Body of pancreas (tissue), 4 donors: ENCODE measurements around the gene SLC19A1.

Experiments used
- POLR2A ChIP-seq, 3 donors: fragments of 450-650 bp; IDR thresholded peaks; one replicate each; pipeline ENCODE4 v1.6.1; 2016; ENCODE audit warnings: antibody characterized with exemption in 3 of 3, mild to moderate bottlenecking in 2 of 3
- TF ChIP-seq, protein P1 (sequence below), 7 experiments: fragments of 450-650 bp in 4 of 7; fragments of 200-600 bp in 3 of 7; sonication (generic) in 3 of 7; IDR thresholded peaks; one replicate each; pipeline ENCODE4 v1.5.1; 2016 to 2019; ENCODE audit warnings: antibody characterized with exemption in 7 of 7

DNA sequence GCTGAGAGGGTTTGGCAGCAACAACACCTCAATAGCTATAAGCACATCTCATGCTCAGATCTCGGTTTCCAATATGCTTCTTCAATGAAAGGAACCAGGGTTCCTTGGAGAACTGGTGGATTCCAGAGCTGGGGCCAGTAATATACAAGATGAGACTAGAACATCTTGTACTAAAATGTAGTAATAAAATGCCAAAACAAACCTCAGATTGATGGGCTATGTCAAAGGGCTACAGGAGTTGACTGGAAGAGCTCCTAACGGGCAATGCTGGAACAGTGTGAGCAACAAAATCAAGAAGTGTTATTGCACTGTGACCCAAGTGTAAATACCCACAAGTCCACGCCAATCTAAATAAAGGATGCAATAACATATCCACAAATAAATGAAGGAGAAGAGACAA lies 26.1 kb upstream of the SLC19A1 start:
- TF ChIP-seq, protein P1, sequence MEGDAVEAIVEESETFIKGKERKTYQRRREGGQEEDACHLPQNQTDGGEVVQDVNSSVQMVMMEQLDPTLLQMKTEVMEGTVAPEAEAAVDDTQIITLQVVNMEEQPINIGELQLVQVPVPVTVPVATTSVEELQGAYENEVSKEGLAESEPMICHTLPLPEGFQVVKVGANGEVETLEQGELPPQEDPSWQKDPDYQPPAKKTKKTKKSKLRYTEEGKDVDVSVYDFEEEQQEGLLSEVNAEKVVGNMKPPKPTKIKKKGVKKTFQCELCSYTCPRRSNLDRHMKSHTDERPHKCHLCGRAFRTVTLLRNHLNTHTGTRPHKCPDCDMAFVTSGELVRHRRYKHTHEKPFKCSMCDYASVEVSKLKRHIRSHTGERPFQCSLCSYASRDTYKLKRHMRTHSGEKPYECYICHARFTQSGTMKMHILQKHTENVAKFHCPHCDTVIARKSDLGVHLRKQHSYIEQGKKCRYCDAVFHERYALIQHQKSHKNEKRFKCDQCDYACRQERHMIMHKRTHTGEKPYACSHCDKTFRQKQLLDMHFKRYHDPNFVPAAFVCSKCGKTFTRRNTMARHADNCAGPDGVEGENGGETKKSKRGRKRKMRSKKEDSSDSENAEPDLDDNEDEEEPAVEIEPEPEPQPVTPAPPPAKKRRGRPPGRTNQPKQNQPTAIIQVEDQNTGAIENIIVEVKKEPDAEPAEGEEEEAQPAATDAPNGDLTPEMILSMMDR (IDR thresholded peaks at IDR 0.05) = no peak
- TF ChIP-seq POLR2A (IDR thresholded peaks at IDR 0.05) = no peak
